SIG-M5 treated with dmso at 0.1 percent for 504 hours (cell line): ENCODE data around the gene HBP1.
"Not testable (repeated sequence)": the region's sequence is repeated elsewhere in the genome, so short reads cannot be mapped to it uniquely, and the experiment has no call there.

Experiments
- DNase-seq: peaks from one replicate; lab custom pipeline; 2025; ENCODE audit not compliant: unreplicated experiment; lab: John Stamatoyannopoulos, UW

Gene HBP1, protein sequence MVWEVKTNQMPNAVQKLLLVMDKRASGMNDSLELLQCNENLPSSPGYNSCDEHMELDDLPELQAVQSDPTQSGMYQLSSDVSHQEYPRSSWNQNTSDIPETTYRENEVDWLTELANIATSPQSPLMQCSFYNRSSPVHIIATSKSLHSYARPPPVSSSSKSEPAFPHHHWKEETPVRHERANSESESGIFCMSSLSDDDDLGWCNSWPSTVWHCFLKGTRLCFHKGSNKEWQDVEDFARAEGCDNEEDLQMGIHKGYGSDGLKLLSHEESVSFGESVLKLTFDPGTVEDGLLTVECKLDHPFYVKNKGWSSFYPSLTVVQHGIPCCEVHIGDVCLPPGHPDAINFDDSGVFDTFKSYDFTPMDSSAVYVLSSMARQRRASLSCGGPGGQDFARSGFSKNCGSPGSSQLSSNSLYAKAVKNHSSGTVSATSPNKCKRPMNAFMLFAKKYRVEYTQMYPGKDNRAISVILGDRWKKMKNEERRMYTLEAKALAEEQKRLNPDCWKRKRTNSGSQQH

DNA sequence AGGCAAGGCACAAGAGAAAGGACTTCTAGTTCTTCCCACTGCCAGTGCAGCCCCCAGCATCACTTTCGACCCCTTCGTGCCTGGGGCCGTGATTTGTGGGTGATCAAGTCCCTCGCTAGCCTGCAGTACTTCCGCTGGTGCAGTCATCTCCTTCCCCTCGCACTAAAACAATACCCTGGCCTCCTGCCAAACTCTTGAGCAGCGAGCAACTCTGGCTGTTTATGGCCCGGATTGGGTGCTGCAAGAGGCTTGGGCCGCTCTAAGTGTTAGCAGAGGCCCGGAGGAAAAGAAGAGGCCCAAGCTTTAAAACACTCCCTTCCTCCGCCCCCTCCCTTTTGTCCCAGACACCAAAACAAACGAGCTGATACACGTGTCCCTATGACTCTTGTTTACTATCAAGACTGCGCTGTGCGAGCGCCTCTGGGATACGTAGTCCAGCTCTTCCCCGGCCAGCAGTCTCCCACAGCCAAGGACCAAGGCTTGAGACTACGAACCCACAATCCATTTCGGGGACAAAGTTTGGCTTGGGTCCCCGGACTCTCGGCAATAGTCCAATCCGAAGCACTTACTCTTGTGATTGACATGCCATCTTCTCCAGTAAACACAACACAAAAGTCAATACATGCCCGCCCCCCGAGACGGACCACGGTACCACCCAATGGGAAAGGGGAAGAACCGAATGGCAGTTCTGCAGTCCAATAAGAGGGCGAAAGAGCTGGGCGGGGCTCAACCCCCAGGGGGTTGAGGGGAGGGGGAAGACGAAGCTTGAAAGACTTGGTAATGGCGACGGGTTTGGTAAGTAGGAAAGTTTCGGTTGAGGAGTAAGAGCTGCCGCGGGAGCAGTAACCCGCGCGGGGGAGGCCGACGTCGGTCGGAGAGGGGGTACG, at the start of gene HBP1:
TSS of gene HBP1 (plus strand) at position 771 of the 887 bp plus-strand sequence. CDS start 10,891 bp downstream, outside the sequence.
- peak; percentile 100 for DNase-seq

DNA sequence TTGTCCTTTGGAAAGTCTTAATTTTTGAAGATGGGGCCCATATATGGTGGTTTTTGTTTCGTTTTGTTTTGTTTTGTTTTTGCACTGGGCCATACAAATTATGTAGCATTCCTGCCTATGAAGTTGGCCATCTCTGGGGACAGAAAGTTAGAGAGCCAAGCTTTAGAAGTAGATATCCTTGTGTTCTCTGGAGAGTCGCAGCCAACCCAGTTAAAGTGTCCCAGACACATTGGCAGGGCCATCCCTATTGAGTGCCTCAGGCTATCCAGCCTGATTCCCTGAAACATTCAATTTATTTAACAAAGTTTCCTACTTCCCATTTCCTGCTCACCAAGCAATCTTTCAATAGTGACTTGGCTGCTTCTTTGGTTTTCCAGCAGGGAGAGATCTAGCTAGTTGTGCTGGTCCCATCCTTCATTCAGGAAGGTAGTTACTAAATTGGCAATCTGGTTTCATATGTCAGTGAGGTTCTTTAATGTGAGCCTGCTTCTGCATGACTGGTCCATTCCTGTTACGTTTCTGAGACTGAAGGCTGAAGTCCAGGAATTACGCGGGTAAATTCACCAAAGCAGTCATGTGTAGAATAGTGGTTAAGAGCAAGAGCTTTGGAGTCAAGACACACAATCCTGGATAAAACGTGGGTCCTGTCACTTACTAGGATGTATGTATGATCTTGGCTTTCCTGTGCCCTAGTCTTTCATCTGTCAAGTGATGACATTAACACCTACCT, 49.3 kb upstream of the HBP1 start:
- no peak for DNase-seq

DNA sequence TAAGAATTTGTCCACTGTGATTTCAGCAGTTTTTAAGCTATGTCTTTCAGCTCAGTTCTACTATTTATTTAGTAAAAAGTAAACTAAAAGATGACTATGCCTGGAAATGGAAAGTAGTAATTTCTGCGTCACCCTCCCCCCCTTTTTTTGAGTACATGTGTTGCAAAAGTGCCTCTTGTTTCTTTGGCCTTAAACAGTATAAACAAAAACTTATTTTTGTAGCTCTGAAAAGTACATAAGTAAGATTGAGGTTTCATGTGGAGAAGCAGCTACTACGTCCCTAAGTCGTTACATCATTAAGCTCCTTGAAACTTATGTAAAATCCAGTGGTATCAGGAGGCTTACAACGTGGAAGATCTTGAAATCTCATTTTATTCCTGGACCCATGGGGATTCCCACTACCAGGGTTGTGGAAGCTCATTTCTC, 46.3 kb upstream of the HBP1 start:
- no peak for DNase-seq

DNA sequence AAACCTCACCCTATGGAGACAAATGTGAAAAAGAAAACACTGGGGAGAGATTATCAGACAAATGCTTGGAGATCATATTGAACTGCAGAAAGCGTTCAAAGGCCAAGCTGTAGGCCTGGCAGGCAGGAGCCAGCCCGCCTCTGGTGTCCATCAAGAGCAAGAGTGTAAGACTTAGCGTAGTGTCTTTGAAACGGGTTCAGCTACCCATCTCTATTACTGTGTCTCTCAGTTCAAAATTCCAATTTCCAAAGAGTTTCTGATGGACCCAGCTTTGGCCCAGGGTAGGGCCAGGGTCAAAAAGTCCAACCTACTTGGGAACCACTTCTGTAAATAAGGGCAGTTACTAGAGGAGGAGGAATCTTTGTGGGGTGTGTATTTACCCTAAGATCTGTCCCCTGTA, 45.4 kb upstream of the HBP1 start:
- DNase-seq: no peak

DNA sequence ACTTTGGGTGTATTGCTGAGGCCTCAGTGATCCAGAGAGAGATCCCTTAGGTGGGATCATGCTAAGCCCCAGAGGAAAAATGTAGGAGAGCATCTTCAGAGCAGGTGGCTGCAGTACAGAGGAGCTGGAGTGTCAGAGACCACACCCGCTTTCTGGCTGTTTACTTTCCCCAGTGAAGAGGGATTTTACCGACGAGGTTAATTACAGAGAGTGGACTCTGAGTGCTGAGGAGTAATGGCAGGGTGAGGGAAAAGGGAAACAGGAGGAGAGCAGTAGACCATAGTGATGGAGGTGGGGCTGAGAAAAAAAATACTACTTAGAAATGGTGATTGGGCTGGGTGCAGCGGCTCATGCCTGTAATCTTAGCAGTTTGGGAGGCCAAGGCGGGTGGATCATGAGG, 43.3 kb upstream of the HBP1 start:
- no peak for DNase-seq

DNA sequence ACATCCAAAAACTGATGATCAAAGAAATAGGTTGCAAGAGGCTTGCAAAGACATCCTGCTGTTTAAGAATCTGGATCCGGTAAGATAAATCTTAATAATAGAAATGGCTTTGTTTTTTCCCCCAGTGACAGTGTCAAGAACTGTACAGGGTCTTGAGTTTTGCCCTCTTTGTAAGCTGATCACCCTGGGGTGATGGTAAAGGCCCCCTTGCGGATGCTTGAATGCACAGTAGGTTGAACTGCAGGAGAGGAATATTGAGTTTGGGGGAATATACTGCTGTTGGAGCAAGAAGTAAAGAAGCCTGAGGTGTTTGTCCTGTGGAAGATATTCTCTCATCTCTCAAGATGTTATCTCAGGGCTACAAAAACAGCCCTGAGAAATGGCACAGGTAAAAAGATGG, 40.6 kb upstream of the HBP1 start:
- DNase-seq: no peak

DNA sequence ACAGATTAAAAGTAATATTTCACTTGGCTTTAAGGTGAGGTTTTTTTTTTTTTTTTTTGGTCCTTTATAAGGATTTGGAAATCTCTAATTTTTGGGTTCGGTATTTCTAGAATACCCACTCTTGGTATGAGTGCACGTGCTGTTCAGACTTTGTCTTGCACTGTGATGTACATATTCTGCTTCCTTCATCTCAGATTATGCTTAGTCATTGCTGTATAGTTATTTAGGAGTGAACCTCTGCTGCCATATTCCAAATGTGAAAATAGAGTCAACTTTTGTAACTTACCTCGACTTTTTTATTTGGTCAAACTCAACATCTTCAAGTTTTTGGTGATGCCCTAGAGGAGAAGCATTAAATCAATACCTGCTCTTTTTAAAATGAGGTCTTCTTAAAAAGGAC, 40.1 kb upstream of the HBP1 start:
- DNase-seq: no peak

DNA sequence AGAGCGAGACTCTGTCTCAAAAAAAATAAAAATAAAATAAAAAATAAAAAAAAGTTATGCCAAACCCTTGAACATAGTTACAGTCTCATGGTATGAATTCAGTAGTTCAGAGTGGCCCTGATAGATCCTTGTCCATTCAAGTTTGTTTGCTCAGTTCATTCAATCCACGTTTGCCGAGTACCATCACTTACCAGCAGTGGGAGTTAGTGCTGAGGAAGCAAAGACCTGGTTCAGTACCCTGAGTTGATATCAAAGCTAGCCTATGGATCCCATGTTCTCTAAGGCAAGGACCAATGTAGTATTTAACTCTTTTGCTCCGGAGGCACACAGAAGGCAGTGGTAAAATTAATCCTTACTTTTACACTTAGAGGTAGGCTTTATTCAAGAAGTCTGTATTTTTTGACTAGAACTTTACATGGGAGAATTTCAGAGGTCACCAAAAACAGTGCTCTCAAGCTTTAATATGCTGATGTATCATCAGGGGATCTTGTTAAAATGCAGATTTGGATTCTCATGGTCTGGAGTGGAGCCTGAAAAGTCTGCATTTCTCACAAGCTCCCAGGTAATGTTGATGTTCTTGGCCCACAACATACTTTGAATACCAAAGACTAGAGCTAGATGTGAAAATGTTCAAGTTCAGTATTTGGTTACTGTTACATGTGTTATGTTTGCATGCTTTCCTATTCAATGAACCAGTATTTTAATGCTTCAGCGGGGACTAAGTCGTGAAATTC, 38.1 kb upstream of the HBP1 start:
- DNase-seq: peak; percentile 17

DNA sequence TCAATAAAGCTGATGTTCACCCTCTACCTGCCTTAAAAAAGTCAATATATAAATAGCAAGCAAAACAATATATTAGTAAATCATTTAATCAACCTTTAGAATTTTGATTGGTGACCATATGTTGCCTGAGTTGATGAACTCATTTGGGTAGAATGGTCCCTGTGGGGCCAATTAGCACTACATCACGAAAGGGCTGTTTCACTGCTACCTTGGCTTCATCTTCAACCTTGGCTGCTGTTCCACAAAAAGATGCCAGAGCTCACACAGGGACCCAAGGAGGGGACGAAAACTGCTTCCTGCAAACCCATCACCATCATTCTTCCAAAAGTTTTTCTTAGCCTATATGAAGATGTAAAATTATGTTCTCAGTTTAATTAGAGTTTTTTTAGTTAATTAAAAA, 35.4 kb upstream of the HBP1 start:
- no peak for DNase-seq

DNA sequence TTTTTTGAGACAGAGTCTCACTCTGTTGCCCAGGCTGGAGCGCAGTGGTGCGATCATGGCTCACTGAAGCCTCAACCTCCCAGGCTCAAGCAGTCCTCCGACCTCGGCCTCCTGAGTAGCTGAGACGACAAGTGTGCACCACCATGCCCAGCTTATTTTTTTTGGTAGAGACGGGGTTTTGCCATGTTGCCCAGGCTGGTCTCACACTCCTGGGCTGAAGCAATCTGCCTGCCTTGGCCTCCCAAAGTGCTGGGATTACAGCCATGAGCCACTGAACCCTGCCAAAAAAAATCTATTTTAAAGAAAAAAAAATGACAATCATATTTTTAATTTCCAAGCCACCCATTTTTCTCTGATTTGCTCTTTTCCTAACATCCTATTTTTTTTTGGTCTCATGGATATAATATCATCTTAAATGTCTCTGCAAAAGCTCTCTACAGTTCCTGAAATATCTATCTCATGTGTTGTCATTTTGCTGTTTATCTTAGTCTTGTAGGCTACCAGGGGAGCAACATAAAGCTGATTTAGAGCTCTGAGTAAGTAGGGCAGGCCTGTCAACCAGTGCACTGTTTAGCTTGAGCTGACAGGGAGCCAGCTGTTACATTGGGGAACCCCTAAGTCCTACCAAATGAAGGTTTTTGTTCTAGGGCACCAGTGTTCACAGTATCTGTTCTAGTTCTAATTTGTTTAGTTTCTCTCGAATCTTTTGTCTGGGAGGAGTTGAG, 29.9 kb upstream of the HBP1 start:
- DNase-seq: no peak

DNA sequence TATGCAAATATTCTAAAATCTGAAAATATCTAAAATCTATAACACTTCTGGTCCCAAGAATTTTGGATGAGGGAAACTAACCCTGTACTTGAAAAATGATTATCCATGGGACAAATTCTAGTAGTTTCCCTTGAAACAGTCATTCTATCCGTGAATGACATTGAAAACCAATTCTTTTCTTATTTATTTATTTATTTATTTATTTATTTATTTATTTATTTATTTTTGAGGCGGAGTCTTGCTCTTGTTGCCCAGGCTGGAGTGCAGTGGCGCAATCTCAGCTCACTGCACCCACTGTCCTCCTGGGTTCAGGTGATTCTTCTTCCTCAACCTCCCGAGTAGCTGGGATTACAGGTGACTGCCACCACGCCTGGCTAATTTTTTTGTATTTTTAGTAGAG, 24.9 kb upstream of the HBP1 start:
- not testable (repeated sequence) for DNase-seq

DNA sequence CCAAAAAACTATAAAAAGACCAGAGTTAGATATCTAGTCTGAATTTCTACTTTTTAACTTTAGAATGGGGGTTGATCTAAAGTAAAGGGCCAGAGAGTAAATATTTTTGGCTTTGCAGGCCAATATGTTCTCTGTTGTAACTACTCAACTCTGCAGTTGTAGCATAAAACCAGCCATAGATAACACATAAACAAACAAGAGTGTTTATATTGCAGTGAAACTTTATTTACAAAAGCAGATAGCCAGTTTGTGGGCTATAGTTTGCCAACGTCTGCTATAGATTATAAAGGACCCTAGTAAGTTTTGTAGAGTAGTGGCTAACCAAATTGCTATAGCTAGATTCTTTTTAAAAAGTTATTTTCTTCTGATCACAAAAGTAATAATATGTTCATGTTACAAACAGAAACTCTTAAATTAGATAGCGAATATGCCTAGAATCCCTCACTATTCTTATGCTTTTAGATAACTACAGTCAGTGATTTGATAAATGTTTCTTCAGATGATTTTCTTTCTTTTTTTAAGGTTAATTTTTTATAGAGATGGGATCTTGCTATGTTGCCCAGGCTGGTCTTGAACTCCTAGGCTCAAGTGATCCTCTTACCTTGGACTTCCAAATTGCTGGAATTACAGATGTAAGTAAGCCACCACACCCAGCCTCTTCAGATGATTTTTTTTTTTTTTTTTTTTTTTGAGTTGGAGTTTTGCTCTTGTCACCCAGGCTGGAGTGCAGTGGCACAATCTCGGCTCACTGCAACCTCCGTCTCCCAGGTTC, 23.6 kb upstream of the HBP1 start:
- no peak for DNase-seq

DNA sequence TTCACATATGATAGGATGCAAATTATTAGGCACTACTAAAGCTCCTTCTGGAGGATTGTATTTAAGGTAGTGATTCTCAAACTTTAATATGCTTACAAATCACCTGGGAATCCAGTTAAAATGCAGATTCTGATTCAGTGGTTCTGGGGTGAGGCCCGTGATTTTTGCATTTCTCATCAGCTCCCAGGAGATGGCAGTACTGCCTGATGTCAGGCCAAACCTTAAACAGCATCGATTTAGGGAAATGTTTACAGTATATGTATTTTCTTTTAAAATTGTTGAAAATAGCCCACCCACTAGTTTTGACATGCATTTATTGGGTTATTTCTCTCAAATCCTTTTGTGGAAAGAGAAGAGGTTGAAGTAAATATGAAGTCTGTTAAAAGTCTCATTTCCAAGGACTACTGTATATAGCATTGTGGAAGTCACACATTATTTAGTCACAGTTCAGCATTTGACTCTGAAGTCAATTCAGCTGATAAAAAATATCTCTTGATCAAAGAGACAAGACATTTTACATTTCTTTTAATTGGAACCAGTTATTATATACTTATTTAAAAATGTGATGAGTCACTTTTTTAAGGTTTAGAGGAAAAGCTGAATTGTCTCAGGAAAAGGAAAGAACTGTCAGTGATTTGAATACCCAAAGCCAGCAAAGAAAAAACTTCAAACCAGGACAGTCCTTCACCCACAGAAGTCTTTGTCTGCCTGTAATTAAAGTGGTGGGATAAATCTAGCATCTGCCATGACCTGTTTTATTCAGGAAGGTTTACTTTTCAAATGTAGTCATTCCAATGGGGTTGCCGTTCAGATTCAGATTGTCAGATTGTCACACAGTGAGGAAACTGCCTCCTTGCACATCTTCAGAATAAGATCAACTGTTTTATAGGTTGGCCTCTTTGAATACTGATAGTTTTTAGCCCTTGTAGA, 21.1 kb upstream of the HBP1 start:
- DNase-seq: peak; percentile 39

DNA sequence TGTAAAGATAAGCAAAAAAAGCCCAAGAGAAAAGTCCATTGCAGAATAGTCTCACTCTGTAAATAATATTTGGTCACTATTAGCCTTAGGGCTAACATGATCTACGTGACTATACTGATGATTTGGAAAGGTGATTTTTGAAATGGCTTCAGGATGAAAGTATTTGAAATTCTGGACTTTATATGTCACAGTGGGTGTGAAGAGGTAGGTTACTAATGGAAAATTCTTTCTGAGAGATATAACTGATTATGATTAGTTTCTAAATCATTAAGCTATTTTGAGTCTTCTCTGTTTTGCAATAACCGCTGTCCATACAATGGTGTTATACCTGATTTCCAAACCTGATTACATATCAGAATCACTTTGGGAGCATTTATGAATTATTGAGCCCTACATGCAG, 20.1 kb upstream of the HBP1 start:
- DNase-seq: no peak

DNA sequence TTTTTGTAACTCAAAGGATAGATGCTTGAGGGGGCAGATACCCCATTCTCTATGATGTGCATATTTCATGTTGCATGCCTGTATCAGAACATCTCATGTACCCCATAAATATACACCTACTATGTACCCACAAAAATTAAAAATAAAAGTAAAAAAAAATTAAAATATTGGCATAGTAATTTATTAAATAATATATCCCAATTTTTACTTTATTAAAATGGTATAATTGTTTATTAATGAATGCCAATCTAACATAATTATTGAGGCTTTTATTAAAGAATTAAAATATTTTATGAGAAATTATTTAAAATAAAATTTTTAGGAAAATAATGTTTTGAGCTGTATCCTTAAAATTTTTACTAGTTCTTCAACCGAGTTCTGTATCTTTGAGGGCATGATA, 18.9 kb upstream of the HBP1 start:
- DNase-seq: no peak

DNA sequence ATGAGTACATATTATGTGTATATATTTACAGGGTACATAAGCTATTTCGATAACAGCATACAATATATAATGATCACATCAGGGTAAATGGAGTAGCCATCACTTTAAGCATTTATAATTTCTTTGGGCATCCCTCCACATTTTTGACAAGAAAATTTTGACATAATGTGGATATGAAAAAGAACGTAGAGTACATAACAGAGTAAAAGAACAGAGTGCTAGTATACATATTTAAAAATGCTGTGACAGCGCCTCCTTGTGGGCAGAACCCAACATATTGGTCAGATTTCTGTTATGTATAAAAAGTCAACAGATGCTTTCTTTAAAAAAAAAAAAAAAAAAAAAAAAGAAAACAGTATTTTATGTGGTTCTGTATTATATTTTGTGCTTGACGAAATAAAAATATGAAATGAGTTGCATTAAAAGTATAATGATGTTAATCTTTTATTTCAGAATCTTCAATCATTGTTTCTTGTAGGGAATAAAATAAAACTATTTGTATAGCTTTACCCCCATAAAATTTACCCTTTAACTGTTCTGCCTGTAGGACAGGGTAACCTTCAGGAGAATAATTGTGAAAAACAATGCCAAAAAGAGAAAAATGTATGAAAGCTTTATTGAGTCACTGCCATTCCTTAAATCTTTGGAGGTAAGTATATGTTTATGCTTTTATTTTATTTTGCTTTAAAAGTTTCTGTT, 18.3 kb upstream of the HBP1 start:
- peak; percentile 77 for DNase-seq

DNA sequence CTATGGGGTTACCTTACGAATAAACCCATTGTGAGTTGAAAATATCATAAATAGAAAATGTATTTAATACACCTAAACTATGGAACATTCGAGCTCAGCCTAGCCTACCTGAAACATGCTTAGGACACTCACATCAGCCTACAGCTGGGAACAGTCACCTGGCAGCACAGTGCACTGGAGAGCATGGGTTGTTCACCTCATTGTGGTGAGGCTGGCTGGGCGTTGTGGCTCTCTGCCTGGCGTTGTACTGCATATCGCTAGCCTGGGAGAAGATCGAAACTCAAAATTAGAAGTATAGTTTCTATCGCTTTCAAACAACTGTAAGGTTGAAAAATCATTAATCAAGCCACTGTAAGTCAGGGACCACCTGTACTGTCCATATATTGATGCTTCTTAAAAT, 17.3 kb upstream of the HBP1 start:
- no peak for DNase-seq
